CD4-positive, alpha-beta T cell (primary cell): ENCODE results near the gene EVPL. TPM values are rescaled to one million over a fixed set of nuclear protein-coding genes. Genes with fewer than 3 reads are reported as not detected.
A peak's percentile ranks its signal among the peaks of the same experiment; 100 is the strongest.

ENCODE experiments used
- ATAC-seq: fragments of 200-7000 bp; cut with Tn5 transposase; one replicate; pipeline ENCODE4 v1.10.0; 2022; ENCODE audit warnings: mild to moderate bottlenecking; ENCODE audit not compliant: poor library complexity
- CTCF ChIA-PET: fragments of 350-600 bp; sonication (Branson Sonifier 250); formaldehyde crosslinking; loops from one replicate; lab custom pipeline; 2021; ENCODE audit warnings: antibody characterized with exemption, inconsistent platforms; lab: Charles Lee
- POLR2A ChIA-PET: fragments of 350-600 bp; sonication (Branson Sonifier 250); formaldehyde crosslinking; loops from one replicate; lab custom pipeline; 2021; ENCODE audit warnings: antibody characterized with exemption, inconsistent platforms; lab: Charles Lee
- DNase-seq, 14 experiments: peaks; one replicate each; pipeline ENCODE4 v3.0.0-alpha.2; 2013 to 2020; ENCODE audit warnings: mixed read lengths in 2 of 14
- H3K27ac ChIP-seq, 2 donors: one replicate each; pipeline versions ENCODE4 v1.5.1 to v1.7.0; 2013; ENCODE audit warnings: low read length in 2 of 2, low read depth in 1 of 2, mild to moderate bottlenecking in 1 of 2
- H3K27me3 ChIP-seq, 2 experiments: 1 replicate in 1 of 2; 2 replicates in 1 of 2; pipeline versions ENCODE4 v1.6.1 to v1.7.0; 2013; ENCODE audit warnings: low read length in 2 of 2, control low read depth in 1 of 2, mild to moderate bottlenecking in 1 of 2, moderate library complexity in 1 of 2; ENCODE audit not compliant: insufficient read depth in 2 of 2, control insufficient read depth in 1 of 2
- H3K36me3 ChIP-seq: one replicate; pipeline ENCODE4 v1.6.1; 2013; ENCODE audit warnings: low read length, control low read depth; ENCODE audit not compliant: insufficient read depth
- H3K4me1 ChIP-seq: one replicate; pipeline ENCODE4 v1.6.1; 2013; ENCODE audit warnings: low read length, control low read depth; ENCODE audit not compliant: insufficient read depth
- H3K4me3 ChIP-seq: one replicate; pipeline ENCODE4 v1.5.1; 2013; ENCODE audit warnings: mild to moderate bottlenecking, low read length, moderate library complexity
- H3K9me3 ChIP-seq, 2 experiments: 1 replicate in 1 of 2; 2 replicates in 1 of 2; pipeline versions ENCODE4 v1.6.1 to v1.7.0; 2013; ENCODE audit warnings: low read length in 2 of 2, mild to moderate bottlenecking in 2 of 2, control low read depth in 1 of 2, moderate library complexity in 1 of 2; ENCODE audit not compliant: control insufficient read depth in 1 of 2, insufficient read depth in 1 of 2
- H3K27ac Mint-ChIP-seq: one replicate; pipeline ENCODE4 v1.8.0; 2020; ENCODE audit warnings: mixed read lengths
- H3K27me3 Mint-ChIP-seq: one replicate; pipeline ENCODE4 v1.8.0; 2021; ENCODE audit warnings: mixed read lengths
- H3K36me3 Mint-ChIP-seq: one replicate; pipeline ENCODE4 v1.8.0; 2021; ENCODE audit warnings: low read depth, mixed read lengths
- H3K4me1 Mint-ChIP-seq: one replicate; pipeline ENCODE4 v1.8.0; 2021; ENCODE audit warnings: low read depth, mixed read lengths
- H3K4me3 Mint-ChIP-seq: one replicate; pipeline ENCODE4 v1.8.0; 2020; ENCODE audit warnings: mild to moderate bottlenecking, mixed read lengths
- H3K9me3 Mint-ChIP-seq: one replicate; pipeline ENCODE4 v1.8.0; 2020; ENCODE audit warnings: mixed read lengths
- CTCF ChIP-seq: fragments of 200-600 bp; IDR thresholded peaks from one replicate; pipeline ENCODE4 v1.8.0; 2022; ENCODE audit warnings: antibody characterized with exemption, mild to moderate bottlenecking
- intact Hi-C, 2 experiments: fragments of 100-400 bp; cut with DNase I in 1 of 2; cut with micrococcal nuclease in 1 of 2; formaldehyde crosslinking; loops; one replicate each; pipeline versions ENCODE4 v1.15.1 to v1.9.0; 2023 to 2025; cut with DNase I, micrococcal nuclease
- total RNA-seq, 174 experiments: library from RNA in 2 of 174; stranded (reverse) in 2 of 174; gene quantifications; one replicate each; pipeline ENCODE4 v1.2.3 and lab custom pipeline; 2021 to 2026

EVPL gene
- total RNA-seq, 2 experiments from 2014 or later: 0.14 to 0.38 TPM

- H3K9me3 Mint-ChIP-seq: no peaks in the 10 kb centered on the region
- no peaks in the 10 kb centered on the region for H3K27me3 ChIP-seq
- DNase-seq (peak in 1 of 14 experiments; percentile 8), ATAC-seq (no peak)
- no peak overlapping the region for H3K27ac ChIP-seq
- H3K4me1 ChIP-seq: peaks cover 11% of the 10 kb centered on the region
- POLR2A ChIA-PET: no interaction called here
- intact Hi-C loops: loop anchor here in 1 of 2 experiments (10.0 kb wide), 1 partner anchor 401 kb away; the partner anchor contains the start of gene SPHK1
- no peak overlapping the region for H3K4me3 Mint-ChIP-seq
- peaks cover 16% of the 10 kb centered on the region for H3K36me3 Mint-ChIP-seq
- peaks cover 24% of the 10 kb centered on the region for H3K4me1 Mint-ChIP-seq
- TF ChIP-seq CTCF: no peak
- H3K27me3 Mint-ChIP-seq: no peaks in the 10 kb centered on the region
- peaks cover 3% of the 10 kb centered on the region for H3K36me3 ChIP-seq
- H3K4me3 ChIP-seq: no peak overlapping the region
- CTCF ChIA-PET: no interaction called here
- no peak overlapping the region for H3K27ac Mint-ChIP-seq
- H3K9me3 ChIP-seq: no peaks in the 10 kb centered on the region
Measured at GRCh38 chr17:75983501-75984181, 43.5 kb downstream of the EVPL start.

DNA sequence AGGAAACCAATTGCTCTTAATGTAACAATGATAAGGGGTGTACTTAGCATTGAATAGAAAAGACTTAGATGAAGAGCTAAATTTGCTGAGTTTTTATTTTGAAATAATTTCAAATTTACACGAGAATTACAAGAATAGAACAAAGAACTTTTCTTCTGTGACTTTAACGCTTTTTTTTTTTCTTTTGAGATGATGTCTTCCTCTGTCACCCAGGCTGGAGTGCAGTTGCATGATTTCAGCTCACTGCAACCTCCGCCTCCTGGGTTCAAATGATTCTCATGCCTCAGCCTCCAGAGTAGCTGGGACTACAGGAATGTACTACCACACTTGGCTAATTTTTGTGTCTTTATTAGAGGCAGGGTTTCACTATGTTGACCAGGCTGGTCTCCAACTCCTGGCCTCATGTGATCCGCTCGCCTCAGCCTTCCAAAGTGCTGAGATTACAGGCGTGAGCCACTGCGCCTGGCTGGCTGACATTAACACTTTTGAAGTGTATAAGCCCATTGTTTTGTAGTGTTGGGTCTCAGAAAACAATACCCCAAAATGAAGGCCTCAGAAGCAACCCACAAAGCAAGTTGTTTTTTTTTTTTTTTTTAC, 46.0 kb downstream of the EVPL start:
- no peak for TF ChIP-seq CTCF
- ChIA-PET POLR2A (interaction anchor here (1.0 to 1.4 kb wide), 3 partner anchors 48 to 285 kb away, joined by 3 to 6 read pairs (median 3); partner anchors contain the start of gene WBP2), CTCF (interaction anchor here (1.6 kb wide), 1 partner anchor 33 kb away, joined by 6 read pairs; no protein-coding TSS in a partner anchor)
- H3K9me3 ChIP-seq: no peaks in the 10 kb centered on the region
- H3K27me3 Mint-ChIP-seq: no peaks in the 10 kb centered on the region
- intact Hi-C loops: loop anchor here in 1 of 2 experiments (10.0 kb wide), 1 partner anchor 404 kb away; the partner anchor contains the start of gene SPHK1
- peak overlapping the region; percentile 100 for H3K27ac Mint-ChIP-seq
- DNase-seq (no peak), ATAC-seq (no peak)
- H3K27ac ChIP-seq: no peak overlapping the region
- H3K4me3 Mint-ChIP-seq: peak overlapping the region; percentile 95
- H3K27me3 ChIP-seq: no peaks in the 10 kb centered on the region
- H3K4me1 ChIP-seq: peaks cover 19% of the 10 kb centered on the region
- no peaks in the 10 kb centered on the region for H3K9me3 Mint-ChIP-seq
- H3K4me1 Mint-ChIP-seq: peaks cover 44% of the 10 kb centered on the region
- no peak overlapping the region for H3K4me3 ChIP-seq
- peaks cover 16% of the 10 kb centered on the region for H3K36me3 Mint-ChIP-seq
- no peaks in the 10 kb centered on the region for H3K36me3 ChIP-seq

GRCh38 chr17:75980188-75981018, 46.7 kb downstream of the EVPL start:
- H3K36me3 ChIP-seq: no peaks in the 10 kb centered on the region
- Mint-ChIP-seq H3K4me3 (peak overlapping the region; percentile 95), H3K27ac (peak overlapping the region; percentile 100), H3K9me3 (no peaks in the 10 kb centered on the region), H3K36me3 (peaks cover 18% of the 10 kb centered on the region), H3K27me3 (no peaks in the 10 kb centered on the region), H3K4me1 (peaks cover 51% of the 10 kb centered on the region)
- ATAC-seq: no peak
- peak overlapping the region; percentile 99 for H3K4me3 ChIP-seq
- ChIA-PET POLR2A (interaction anchor here (0.6 to 1.4 kb wide), 8 partner anchors 34 to 403 kb away, joined by 3 to 7 read pairs (median 4); partner anchors contain the start of genes GALK1, TRIM65, UNK and WBP2), CTCF (interaction anchor here (0.6 to 1.6 kb wide), 4 partner anchors 25 to 313 kb away, joined by 3 to 6 read pairs (median 3); partner anchors contain the start of genes RECQL5 and SAP30BP)
- H3K27ac ChIP-seq: peak overlapping the region; percentile 91 to 94
- H3K9me3 ChIP-seq: no peaks in the 10 kb centered on the region
- no peak for TF ChIP-seq CTCF
- no peaks in the 10 kb centered on the region for H3K27me3 ChIP-seq
- intact Hi-C loops: loop anchor here in 1 of 2 experiments (10.0 kb wide), 1 partner anchor 404 kb away; the partner anchor contains the start of gene SPHK1
- peaks cover 19% of the 10 kb centered on the region for H3K4me1 ChIP-seq
- DNase-seq: no peak
